NCI-H1930 (cell line): ENCODE measurements around the gene PHLPP1.

ENCODE experiments used
- DNase-seq, 2 experiments: peaks; one replicate each; lab custom pipeline; 2025; lab: John Stamatoyannopoulos, UW

The PHLPP1 gene

DNA sequence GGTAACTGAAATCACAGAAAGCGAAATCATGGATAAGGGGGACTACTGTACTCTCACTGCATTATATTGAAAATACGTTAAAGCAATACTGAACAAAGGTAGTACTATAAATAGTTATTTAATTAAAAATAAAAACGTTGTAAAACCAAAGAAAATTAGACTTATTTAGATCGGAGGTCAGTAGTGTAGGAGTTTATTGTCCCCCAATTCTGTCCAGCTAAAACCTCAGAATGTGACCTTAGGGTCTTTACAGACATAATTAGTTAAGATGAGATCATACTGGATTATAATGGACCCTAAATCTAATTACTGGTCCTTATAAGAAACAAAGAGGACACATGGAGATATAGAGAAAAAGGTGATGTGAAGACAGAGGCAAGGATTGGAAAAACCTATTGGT is 95.3 kb downstream of the PHLPP1 start:
- no peak for DNase-seq

DNA sequence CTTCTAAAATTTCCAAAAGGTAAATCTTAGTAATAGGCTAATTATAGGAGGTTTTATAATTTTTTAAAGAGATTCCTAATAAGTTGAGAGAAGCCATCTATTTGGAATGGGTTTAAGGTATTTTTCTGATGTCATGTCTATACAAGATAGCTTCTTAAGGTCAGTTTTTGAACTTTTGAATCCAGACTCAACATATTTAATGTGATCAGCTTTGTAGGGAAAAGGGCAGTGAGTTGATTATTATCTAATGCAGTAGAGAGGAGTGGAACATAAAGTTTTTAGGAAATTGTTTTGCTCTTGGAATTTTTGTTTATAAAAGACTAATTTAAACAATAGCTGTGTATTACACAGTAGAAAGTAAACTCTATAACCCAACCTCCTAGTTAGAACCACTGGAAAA is 96.3 kb downstream of the PHLPP1 start:
- DNase-seq = no peak

DNA sequence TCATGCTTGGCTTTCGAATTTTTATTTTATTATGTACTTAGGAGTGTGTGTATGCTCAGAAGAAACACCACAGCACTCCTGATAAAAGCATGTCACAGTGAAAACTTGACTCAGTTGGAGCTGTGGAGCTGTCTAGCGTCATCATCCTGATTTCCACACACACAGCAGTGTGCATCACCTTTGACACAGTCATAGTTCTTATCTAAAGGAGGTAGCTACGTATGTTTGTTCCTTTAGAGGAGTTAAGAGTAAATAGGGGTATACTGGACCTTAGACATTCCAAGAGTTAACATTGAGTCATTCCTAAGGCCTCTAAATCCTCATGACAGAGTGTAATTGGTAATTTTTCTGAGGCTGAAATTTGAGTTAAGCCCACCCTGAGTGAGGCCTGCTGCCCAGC is 96.9 kb downstream of the PHLPP1 start:
- DNase-seq = no peak

DNA sequence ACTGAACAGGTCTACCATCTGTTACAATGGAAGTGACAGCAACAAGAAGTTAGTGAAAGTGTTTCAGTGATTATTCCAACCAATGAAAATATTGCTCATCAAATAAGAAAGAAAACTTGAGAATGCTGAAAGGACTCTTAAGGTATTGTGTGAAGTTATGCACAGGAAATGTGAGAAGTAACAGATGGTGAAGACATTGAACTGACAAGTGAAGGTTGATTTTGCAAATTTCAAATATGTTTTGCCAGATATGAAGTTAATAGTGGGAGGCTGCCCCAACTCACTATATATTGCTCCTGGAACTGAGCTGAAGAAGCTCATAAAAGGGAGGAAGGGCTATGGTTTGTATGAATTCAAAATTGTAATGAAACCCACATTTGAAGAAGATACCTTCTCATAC is 97.5 kb downstream of the PHLPP1 start:
- DNase-seq = no peak

- no peak for DNase-seq
Measured at GRCh38 chr18:62814132-62814759, 98.9 kb downstream of the PHLPP1 start.

GRCh38 chr18:62825382-62825781 is 110.0 kb downstream of the PHLPP1 start:
- DNase-seq = no peak

GRCh38 chr18:62827397-62827796 is 112.1 kb downstream of the PHLPP1 start:
- DNase-seq = peak; percentile 43 to 67

- DNase-seq = no peak
Measured at GRCh38 chr18:62828091-62828640, 112.8 kb downstream of the PHLPP1 start.

GRCh38 chr18:62828852-62829251 is 113.5 kb downstream of the PHLPP1 start:
- DNase-seq = no peak

DNA sequence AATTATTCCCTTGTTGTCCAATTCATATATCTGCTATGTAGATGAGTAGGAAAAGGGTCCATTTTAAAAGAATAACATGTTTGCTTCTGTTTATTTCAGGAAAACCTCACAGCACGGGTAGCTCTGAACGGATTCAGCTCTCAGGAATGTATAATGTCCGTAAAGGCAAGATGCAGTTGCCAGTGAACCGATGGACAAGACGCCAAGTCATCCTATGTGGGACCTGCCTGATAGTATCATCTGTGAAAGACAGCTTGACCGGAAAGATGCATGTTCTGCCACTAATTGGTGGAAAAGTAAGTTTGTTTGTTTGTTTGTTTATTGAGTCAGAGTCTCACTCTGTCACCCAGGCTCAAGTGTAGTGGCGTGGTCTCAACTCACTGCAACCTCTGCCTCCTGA is 114.6 kb downstream of the PHLPP1 start:
- no peak for DNase-seq

- no peak for DNase-seq
Measured at GRCh38 chr18:62832282-62832681, 116.9 kb downstream of the PHLPP1 start.

DNA sequence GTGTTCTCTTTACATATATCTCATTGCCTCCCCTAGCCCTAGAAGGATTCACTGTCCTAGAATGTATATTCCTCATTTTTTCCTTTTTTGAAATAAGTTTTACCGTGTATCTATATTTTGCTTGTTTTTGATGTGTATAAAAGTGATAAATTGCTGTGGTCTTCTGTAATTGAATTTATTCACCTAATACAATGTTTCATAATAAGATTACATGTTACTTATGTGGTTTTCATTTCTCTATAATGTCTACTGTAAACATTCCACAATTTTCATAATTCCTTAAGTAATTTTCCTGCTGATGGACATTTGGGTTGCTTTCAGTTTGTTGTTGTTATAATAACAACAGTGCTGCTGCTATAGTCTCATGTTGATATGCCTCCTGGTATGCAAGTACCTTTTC is 118.2 kb downstream of the PHLPP1 start:
- no peak for DNase-seq

- DNase-seq = no peak
Measured at GRCh38 chr18:62834715-62835114, 119.4 kb downstream of the PHLPP1 start.

- no peak for DNase-seq
Measured at GRCh38 chr18:62837011-62837410, 121.7 kb downstream of the PHLPP1 start.

GRCh38 chr18:62838475-62839098 is 123.2 kb downstream of the PHLPP1 start:
- DNase-seq = no peak

DNA sequence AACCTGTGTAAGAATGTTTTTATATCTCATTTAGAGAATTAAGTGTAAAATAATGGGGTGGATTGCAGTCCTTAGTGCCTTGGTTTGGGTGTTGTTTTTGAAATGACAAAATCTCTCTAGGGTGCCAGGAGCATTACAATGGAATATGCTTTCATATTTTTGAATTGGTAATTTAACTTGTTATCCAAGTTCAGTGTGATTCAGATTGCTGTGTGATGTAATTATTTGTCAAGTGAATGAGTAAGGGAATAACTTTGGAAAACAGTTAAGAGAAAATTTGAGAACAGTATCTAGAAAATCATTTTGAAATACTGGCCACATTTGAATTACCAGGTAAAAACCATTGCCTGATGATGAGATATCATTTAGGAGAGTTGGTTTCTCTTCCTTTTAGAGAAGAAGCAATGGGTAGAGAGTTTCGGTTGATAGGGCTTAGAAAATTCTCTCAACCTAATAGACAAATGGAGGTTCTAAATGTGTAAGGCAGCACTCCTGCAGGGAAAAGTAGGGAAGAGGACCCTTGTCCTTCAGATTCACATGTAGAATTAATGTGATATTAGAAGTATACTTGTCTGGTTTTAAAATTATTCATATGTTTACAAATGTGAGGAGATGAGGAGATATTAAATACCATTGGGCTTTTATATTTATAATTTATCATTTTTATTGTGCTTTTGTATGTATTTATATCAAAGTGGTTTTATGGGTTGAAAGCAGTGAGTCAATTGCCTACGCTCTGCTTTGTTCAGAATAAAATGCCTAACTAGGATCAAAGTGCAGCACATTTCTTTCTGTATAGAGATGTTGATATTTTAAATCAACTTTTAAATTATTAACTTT is 124.8 kb downstream of the PHLPP1 start:
- no peak for DNase-seq

DNA sequence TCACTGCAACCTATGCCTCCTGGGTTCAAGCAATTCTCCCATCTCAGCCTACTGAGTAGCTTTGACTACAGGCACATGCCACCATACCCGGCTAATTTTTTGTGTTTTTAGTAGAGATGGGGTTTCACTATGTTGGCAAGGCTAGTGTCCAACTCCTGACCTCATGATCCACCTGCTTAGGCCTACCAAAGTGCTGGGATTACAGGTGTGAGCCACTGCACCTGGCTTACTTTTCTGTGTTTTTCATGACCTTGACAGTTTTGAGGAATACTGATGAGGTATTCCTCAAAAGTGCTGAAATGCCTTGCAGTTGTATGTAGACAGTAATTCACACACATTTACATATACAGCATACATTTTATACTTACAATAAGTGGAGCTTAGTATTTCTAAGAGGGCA is 126.1 kb downstream of the PHLPP1 start:
- DNase-seq = no peak

DNA sequence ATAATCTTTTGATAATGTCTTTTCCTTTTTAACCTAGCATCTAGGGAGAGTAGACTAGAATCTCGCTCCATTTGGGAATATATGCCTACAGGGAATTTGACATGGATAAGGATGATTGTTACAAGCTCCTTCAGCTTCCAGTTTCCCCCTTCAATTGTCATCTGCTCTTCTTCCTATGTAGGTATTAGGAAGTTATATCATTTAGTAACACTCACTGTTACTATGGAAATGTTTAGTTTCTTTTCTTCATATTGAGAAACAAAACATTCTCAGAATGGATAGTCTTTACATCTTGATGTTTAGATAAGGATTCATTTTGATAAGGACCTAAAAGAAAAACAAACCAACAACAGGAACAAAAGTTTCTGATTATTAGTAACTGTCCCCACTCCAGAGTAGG is 127.6 kb downstream of the PHLPP1 start:
- DNase-seq = no peak

DNA sequence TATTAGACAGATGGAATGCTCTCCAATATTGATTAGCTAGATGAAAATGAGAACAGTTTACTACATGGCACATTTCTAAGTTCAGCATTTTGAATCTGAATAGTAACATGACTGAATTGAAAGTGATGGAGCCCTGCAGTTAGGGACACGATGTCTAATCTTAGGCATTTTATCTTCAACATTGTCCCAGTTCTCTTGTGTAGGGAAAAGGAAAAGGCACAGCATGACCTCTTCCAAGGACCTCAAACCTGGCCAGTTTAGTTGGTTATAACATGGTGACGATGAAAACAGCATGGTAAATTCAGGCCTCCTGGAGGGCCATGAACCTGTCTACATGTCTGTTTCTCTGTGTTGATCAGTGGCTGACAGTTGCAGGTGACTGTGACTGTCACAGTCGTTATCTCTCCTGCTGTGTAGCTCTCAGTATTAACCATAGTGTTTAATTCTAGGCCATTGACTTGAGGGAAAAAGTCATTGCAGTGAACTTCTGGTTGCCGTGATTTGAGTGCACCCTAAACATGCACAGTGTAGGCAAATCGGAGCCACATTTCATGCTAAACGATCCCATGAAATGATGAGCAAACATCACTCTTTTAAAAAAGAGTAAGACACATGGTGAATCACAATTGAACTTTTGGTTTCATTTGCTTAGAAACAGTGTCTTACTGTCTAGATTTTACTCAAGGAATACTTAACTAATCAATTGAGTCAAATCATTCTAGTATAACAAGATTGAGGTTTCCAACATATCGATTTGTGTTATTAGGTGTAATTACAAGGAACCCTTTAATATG is 129.7 kb downstream of the PHLPP1 start:
- no peak for DNase-seq

DNA sequence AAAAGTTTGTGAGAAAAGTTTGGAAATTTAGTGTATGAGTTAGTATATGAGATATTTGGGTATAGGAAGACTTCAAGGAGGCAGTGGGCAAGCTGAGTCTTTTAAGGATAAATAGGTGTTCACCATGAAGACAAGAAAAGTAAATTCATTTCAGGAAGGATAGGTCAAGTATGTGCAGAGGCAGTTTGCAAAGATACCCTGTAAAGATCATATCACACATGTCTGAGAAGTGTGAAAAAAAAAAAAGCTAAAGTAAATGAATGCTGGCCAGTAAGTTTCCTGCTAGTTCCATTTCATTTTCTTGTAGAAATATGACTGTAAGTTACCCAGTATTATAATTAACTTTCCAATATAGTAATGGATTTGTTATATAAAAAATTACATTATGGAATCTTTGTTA is 131.0 kb downstream of the PHLPP1 start:
- DNase-seq = no peak

- no peak for DNase-seq
Measured at GRCh38 chr18:62847081-62847480, 131.7 kb downstream of the PHLPP1 start.

- no peak for DNase-seq
Measured at GRCh38 chr18:62848946-62849345, 133.6 kb downstream of the PHLPP1 start.
